Hepatocyte (in vitro differentiated cells): ENCODE data around the gene PRKAG1.
A peak's percentile ranks its signal among the peaks of the same experiment; 100 is the strongest.

Experiments
- CTCF ChIP-seq: fragments of 200-600 bp; sonication (generic); IDR thresholded peaks from 2 replicates; pipeline ENCODE4 v1.5.1; 2016; ENCODE audit warnings: antibody characterized with exemption, mild to moderate bottlenecking; ENCODE audit not compliant: poor library complexity
- EZH2phosphoT487 ChIP-seq: fragments of 200-600 bp; sonication (generic); IDR thresholded peaks from one replicate; pipeline ENCODE4 v1.6.1; 2018; ENCODE audit warnings: antibody characterized with exemption, mild to moderate bottlenecking, low read depth, moderate library complexity; ENCODE audit not compliant: unreplicated experiment, severe bottlenecking

GRCh38 chr12:48977290-48978281 lies 41.0 kb downstream of the PRKAG1 start:
- TF ChIP-seq CTCF (peak; percentile 60), EZH2phosphoT487 (no peak)
